Esophagus squamous epithelium (tissue), 4 donors: Measurements from ENCODE around the gene HNRNPM.

Source experiments
- POLR2A ChIP-seq, 4 donors: fragments of 450-650 bp; IDR thresholded peaks; one replicate each; pipeline ENCODE4 v1.6.1; 2017; ENCODE audit warnings: antibody characterized with exemption in 4 of 4, mild to moderate bottlenecking in 4 of 4, moderate library complexity in 3 of 4
- TF ChIP-seq, protein P1 (sequence below), 6 experiments: fragments of 450-650 bp in 4 of 6; fragments of 200-600 bp in 2 of 6; sonication (generic) in 2 of 6; IDR thresholded peaks; one replicate each; pipeline ENCODE4 v1.5.1; 2016 to 2019; ENCODE audit warnings: antibody characterized with exemption in 6 of 6, mild to moderate bottlenecking in 4 of 6, moderate library complexity in 4 of 6

- TF ChIP-seq, protein P1, sequence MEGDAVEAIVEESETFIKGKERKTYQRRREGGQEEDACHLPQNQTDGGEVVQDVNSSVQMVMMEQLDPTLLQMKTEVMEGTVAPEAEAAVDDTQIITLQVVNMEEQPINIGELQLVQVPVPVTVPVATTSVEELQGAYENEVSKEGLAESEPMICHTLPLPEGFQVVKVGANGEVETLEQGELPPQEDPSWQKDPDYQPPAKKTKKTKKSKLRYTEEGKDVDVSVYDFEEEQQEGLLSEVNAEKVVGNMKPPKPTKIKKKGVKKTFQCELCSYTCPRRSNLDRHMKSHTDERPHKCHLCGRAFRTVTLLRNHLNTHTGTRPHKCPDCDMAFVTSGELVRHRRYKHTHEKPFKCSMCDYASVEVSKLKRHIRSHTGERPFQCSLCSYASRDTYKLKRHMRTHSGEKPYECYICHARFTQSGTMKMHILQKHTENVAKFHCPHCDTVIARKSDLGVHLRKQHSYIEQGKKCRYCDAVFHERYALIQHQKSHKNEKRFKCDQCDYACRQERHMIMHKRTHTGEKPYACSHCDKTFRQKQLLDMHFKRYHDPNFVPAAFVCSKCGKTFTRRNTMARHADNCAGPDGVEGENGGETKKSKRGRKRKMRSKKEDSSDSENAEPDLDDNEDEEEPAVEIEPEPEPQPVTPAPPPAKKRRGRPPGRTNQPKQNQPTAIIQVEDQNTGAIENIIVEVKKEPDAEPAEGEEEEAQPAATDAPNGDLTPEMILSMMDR (IDR thresholded peaks at IDR 0.05): no peak
- TF ChIP-seq POLR2A (IDR thresholded peaks at IDR 0.05): peak in 1 of 4 donors; percentile 19
Observed at GRCh38 chr19:8423817-8424223, 21.0 kb upstream of the HNRNPM start.
